HL-60/S4 treated with phorbol 12-myristate 13-acetate at 8.2 ng/mL for 4 days and 3 days (cell line): ENCODE results near the gene PAX1.

ENCODE experiments used
- in situ Hi-C: fragments of 300-500 bp; cut with MboI; formaldehyde crosslinking; loops from 2 replicates; pipeline ENCODE4 v1.15.0; 2022; ENCODE audit warnings: low sequenced_read_pairs

Gene PAX1

GRCh38 chr20:21702553-21703470, 2.7 kb upstream of the PAX1 start:
- in situ Hi-C loops, result no loop called here

GRCh38 chr20:21703717-21704407, 1.6 kb upstream of the PAX1 start:
- in situ Hi-C loops, result no loop called here

GRCh38 chr20:21704408-21705385, 767 bp upstream of the PAX1 start:
- in situ Hi-C loops, result no loop called here

GRCh38 chr20:21706261-21707195, 1.1 kb downstream of the PAX1 start:
- in situ Hi-C loops, result no loop called here

GRCh38 chr20:21707267-21707666, 1.8 kb downstream of the PAX1 start:
- in situ Hi-C loops, result no loop called here

- in situ Hi-C loops, result no loop called here
Measured at GRCh38 chr20:21707999-21708737, 2.7 kb downstream of the PAX1 start.

GRCh38 chr20:21708738-21709534, 3.5 kb downstream of the PAX1 start:
- in situ Hi-C loops, result no loop called here

- in situ Hi-C loops, result no loop called here
Measured at GRCh38 chr20:21709535-21709904, 4.1 kb downstream of the PAX1 start.

- in situ Hi-C loops, result no loop called here
Measured at GRCh38 chr20:21710341-21710740, 4.9 kb downstream of the PAX1 start.

GRCh38 chr20:21710863-21711431, 5.5 kb downstream of the PAX1 start:
- in situ Hi-C loops, result no loop called here

GRCh38 chr20:21712443-21713059, 7.1 kb downstream of the PAX1 start:
- in situ Hi-C loops, result no loop called here

- in situ Hi-C loops, result no loop called here
Measured at GRCh38 chr20:21713470-21713869, 8.0 kb downstream of the PAX1 start.

- in situ Hi-C loops, result no loop called here
Measured at GRCh38 chr20:21713901-21714296, 8.4 kb downstream of the PAX1 start.

GRCh38 chr20:21714297-21715192, 9.1 kb downstream of the PAX1 start:
- in situ Hi-C loops, result no loop called here

- in situ Hi-C loops, result no loop called here
Measured at GRCh38 chr20:21715193-21715881, 9.9 kb downstream of the PAX1 start.

- in situ Hi-C loops, result no loop called here
Measured at GRCh38 chr20:21719592-21720214, 14.2 kb downstream of the PAX1 start.
